HCT116 (cell line): ENCODE data around the gene PRPF4. TPM values are rescaled to one million over a fixed set of nuclear protein-coding genes. Genes with fewer than 3 reads are reported as not detected.

Experiments
- ATAC-seq: fragments of 200-7000 bp; cut with Tn5 transposase; 2 replicates; pipeline ENCODE4 v1.9.1; 2020; ENCODE audit warnings: mild to moderate bottlenecking, moderate library complexity
- BruUV-seq: library from RNA; stranded (reverse); fragments of 400-500 nt; replicated peaks from 2 replicates; lab custom pipeline; 2021; lab: Mats Ljungman, UMichigan
- CTCF ChIA-PET: fragments of 300-600 bp; sonication (Branson Sonifier 250); formaldehyde crosslinking; loops from one replicate; lab custom pipeline; 2021; ENCODE audit warnings: antibody characterized with exemption; lab: Charles Lee
- POLR2A ChIA-PET: fragments of 300-600, 350-600 bp; sonication (Branson Sonifier 250); formaldehyde crosslinking; loops from one replicate; lab custom pipeline; 2021; ENCODE audit warnings: antibody characterized with exemption; lab: Charles Lee
- RAD21 ChIA-PET, 2 experiments: fragments of 300-600 bp; sonication (Branson Sonifier 250); formaldehyde crosslinking; loops; one replicate each; lab custom pipeline; 2023; ENCODE audit warnings: low total read pairs in 2 of 2; ENCODE audit not compliant: uncharacterized antibody in 2 of 2, unreplicated experiment in 2 of 2, low non-redundant PET in 1 of 2; lab: Charles Lee
- DNase-seq: peaks from one replicate; pipeline ENCODE4 v3.0.0-alpha.2; 2010; ENCODE audit warnings: low read depth, low spot score
- H2AFZ ChIP-seq: fragments of 200-600 bp; shearing (Covaris generic), sonication (generic); 2 replicates; pipeline ENCODE4 v1.6.1; 2017; ENCODE audit warnings: low read depth, mixed run types, mixed read lengths, antibody characterized with exemption, low read length; ENCODE audit not compliant: poor library complexity, severe bottlenecking
- H3K27ac ChIP-seq: 2 replicates; pipeline ENCODE4 v1.5.1; 2012; ENCODE audit warnings: low read depth, low read length
- H3K27me3 ChIP-seq: fragments of 200-600 bp; sonication (generic); 2 replicates; pipeline ENCODE4 v1.6.1; 2016; ENCODE audit warnings: mixed run types, low read length, mixed read lengths; ENCODE audit not compliant: insufficient read depth
- H3K36me3 ChIP-seq, 2 experiments: fragments of 200-500 bp in 1 of 2; fragments of 200-600 bp in 1 of 2; sonication (Bioruptor generic) in 1 of 2; sonication (generic) in 1 of 2; 2 replicates each; pipeline versions ENCODE4 v1.5.1 to v1.6.1; 2014 to 2016; ENCODE audit warnings: low read length in 2 of 2, inconsistent platforms in 1 of 2, mixed read lengths in 1 of 2, mixed run types in 1 of 2; ENCODE audit not compliant: insufficient read depth in 2 of 2, control insufficient read depth in 1 of 2
- H3K4me1 ChIP-seq, 2 experiments: fragments of 200-600 bp in 1 of 2; sonication (generic) in 1 of 2; 2 replicates each; pipeline versions ENCODE4 v1.5.1 to v1.6.1; 2012 to 2017; ENCODE audit warnings: low read length in 2 of 2, inconsistent platforms in 1 of 2, mild to moderate bottlenecking in 1 of 2, mixed read lengths in 1 of 2, mixed run types in 1 of 2, moderate library complexity in 1 of 2; ENCODE audit not compliant: insufficient read depth in 2 of 2, control insufficient read depth in 1 of 2
- H3K4me2 ChIP-seq: fragments of 200-600 bp; sonication (generic); 2 replicates; pipeline ENCODE4 v1.6.1; 2017; ENCODE audit warnings: mixed run types, low read length, mixed read lengths
- H3K4me3 ChIP-seq, 2 experiments: fragments of 200-600 bp in 1 of 2; sonication (generic) in 1 of 2; replicated peaks in 1 of 2; 2 replicates each; pipeline ENCODE4 v1.5.1; 2011 to 2016; ENCODE audit warnings: low read length in 2 of 2, control low read depth in 1 of 2, low read depth in 1 of 2, mild to moderate bottlenecking in 1 of 2, mixed read lengths in 1 of 2, mixed run types in 1 of 2
- H3K79me2 ChIP-seq: fragments of 200-600 bp; sonication (generic); 2 replicates; pipeline ENCODE4 v1.6.1; 2017; ENCODE audit warnings: mild to moderate bottlenecking, mixed run types, low read length, moderate library complexity, mixed read lengths; ENCODE audit not compliant: insufficient read depth
- H3K9ac ChIP-seq: fragments of 200-600 bp; sonication (generic); 2 replicates; pipeline ENCODE4 v1.6.1; 2016; ENCODE audit warnings: low read length, mixed read lengths
- H3K9me2 ChIP-seq: fragments of 200-600 bp; sonication (generic), shearing (Covaris generic); 2 replicates; pipeline ENCODE4 v1.6.1; 2017; ENCODE audit warnings: mixed run types, mild to moderate bottlenecking, moderate library complexity; ENCODE audit not compliant: insufficient read depth
- H3K9me3 ChIP-seq, 2 experiments: fragments of 200-500 bp in 1 of 2; fragments of 200-600 bp in 1 of 2; sonication (Bioruptor generic) in 1 of 2; sonication (generic) in 1 of 2; 2 replicates each; pipeline ENCODE4 v1.6.1; 2014 to 2017; ENCODE audit warnings: low read length in 2 of 2, mixed read lengths in 2 of 2, inconsistent platforms in 1 of 2, low read depth in 1 of 2, mild to moderate bottlenecking in 1 of 2, mixed run types in 1 of 2, moderate library complexity in 1 of 2; ENCODE audit not compliant: control insufficient read depth in 1 of 2, insufficient read depth in 1 of 2
- H4K20me1 ChIP-seq: fragments of 200-600 bp; sonication (generic), shearing (Covaris generic); 2 replicates; pipeline ENCODE4 v1.6.1; 2017; ENCODE audit warnings: mixed run types, mild to moderate bottlenecking, moderate library complexity; ENCODE audit not compliant: insufficient read depth
- CBX3 ChIP-seq: IDR thresholded peaks from 2 replicates; pipeline ENCODE4 v1.6.1; 2012; ENCODE audit warnings: low read depth
- CEBPB ChIP-seq: IDR thresholded peaks from 2 replicates; pipeline ENCODE4 v1.6.1; 2012; ENCODE audit warnings: low read depth
- EGR1 ChIP-seq: IDR thresholded peaks from 2 replicates; pipeline ENCODE4 v1.6.1; 2012; ENCODE audit warnings: low read depth
- EZH2phosphoT487 ChIP-seq: fragments of 200-600 bp; IDR thresholded peaks from 2 replicates; pipeline ENCODE4 v1.6.1; 2018; ENCODE audit warnings: antibody characterized with exemption, borderline replicate concordance
- FOSL1 ChIP-seq: IDR thresholded peaks from 2 replicates; pipeline ENCODE4 v1.6.1; 2012; ENCODE audit warnings: low read depth
- JUND ChIP-seq: IDR thresholded peaks from 2 replicates; pipeline ENCODE4 v1.6.1; 2012
- POLR2A ChIP-seq: IDR thresholded peaks from 2 replicates; pipeline ENCODE4 v1.7.0; 2011; ENCODE audit warnings: borderline replicate concordance; ENCODE audit not compliant: insufficient read depth, insufficient read length; ENCODE audit errors: extremely low read depth
- POLR2AphosphoS5 ChIP-seq: IDR thresholded peaks from 2 replicates; pipeline ENCODE4 v1.6.1; 2011; ENCODE audit warnings: mild to moderate bottlenecking, low read depth, low read length, moderate library complexity
- SIN3A ChIP-seq: IDR thresholded peaks from 2 replicates; pipeline ENCODE4 v1.6.1; 2012; ENCODE audit warnings: low read depth
- SP1 ChIP-seq: IDR thresholded peaks from 2 replicates; pipeline ENCODE4 v1.6.1; 2012; ENCODE audit warnings: low read depth
- SRF ChIP-seq: IDR thresholded peaks from 2 replicates; pipeline ENCODE4 v1.6.1; 2012; ENCODE audit warnings: low read depth
- YY1 ChIP-seq: IDR thresholded peaks from 2 replicates; pipeline ENCODE4 v1.6.1; 2011; ENCODE audit warnings: low read length, low read depth, moderate library complexity, mild to moderate bottlenecking; ENCODE audit not compliant: insufficient replicate concordance; ENCODE audit errors: extremely low read depth
- ZNF274 ChIP-seq: fragments of 200-500 bp; sonication (Bioruptor generic); IDR thresholded peaks from 2 replicates; pipeline ENCODE4 v1.6.1; 2014; ENCODE audit warnings: mild to moderate bottlenecking, low read depth, low read length, inconsistent platforms
- intact Hi-C: fragments of 100-400 bp; cut with micrococcal nuclease; formaldehyde crosslinking; loops from 2 replicates; pipeline ENCODE4 v1.10.0; 2022
- total RNA-seq: library from RNA; stranded (reverse); gene quantifications from one replicate; pipeline ENCODE4 v1.2.1, GENCODE V29; 2021; ENCODE audit not compliant: unreplicated experiment
- TF ChIP-seq, protein P1 (sequence below): IDR thresholded peaks from 2 replicates; pipeline ENCODE4 v1.6.1; 2012
- TF ChIP-seq, protein P2 (sequence below), 3 experiments: fragments of 200-600 bp in 1 of 3; sonication (generic) in 1 of 3; IDR thresholded peaks in 2 of 3; conservative IDR thresholded peaks in 1 of 3; 2 replicates each; pipeline ENCODE4 v1.5.1; 2012 to 2017; ENCODE audit warnings: low read depth in 2 of 3, low read length in 2 of 3, antibody characterized with exemption in 1 of 3, borderline replicate concordance in 1 of 3, control low read depth in 1 of 3, mild to moderate bottlenecking in 1 of 3, mixed read lengths in 1 of 3, mixed run types in 1 of 3, moderate library complexity in 1 of 3; ENCODE audit not compliant: insufficient read depth in 1 of 3
- TF ChIP-seq, protein P3 (sequence below): IDR thresholded peaks from 2 replicates; pipeline ENCODE4 v1.6.1; 2011; ENCODE audit warnings: mild to moderate bottlenecking, low read length, moderate library complexity; ENCODE audit not compliant: insufficient replicate concordance; ENCODE audit errors: extremely low read depth

PRPF4 gene
- total RNA-seq, 1 experiment from 2014 or later = 53.9 TPM

DNA sequence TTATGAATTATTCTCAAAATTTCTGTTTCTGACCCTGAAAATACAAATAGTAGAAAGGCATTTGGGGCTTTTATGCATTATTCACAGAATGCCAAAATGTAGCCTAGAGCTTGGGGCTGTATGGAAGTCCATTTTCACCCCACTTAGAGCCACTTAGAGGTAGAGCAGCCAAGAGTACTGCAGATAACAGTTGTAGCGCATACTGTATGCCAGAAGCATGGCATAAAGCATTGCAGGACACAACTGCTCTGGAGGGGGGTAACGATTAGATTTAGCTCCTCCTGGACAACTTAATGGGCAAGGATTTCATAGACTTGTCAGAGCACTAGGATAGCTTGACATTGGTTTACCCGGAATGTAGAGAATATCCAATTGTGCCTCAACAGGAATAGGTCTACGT lies 38.4 kb upstream of the PRPF4 start:
- Histone ChIP-seq H3K27ac (no peak overlapping the region), H3K9me3 (no peaks in the 10 kb centered on the region), H3K9ac (no peak overlapping the region), H3K4me1 (peaks cover 0 to 8% of the 10 kb centered on the region in 2 experiments; a peak in 3 of 4 replicates), H3K4me3 (no peak overlapping the region), H3K36me3 (no peaks in the 10 kb centered on the region), H3K4me2 (no peak overlapping the region), H4K20me1 (no peaks in the 10 kb centered on the region), H2AFZ (no peak overlapping the region), H3K27me3 (no peaks in the 10 kb centered on the region), H3K9me2 (no peaks in the 10 kb centered on the region), H3K79me2 (peaks cover 7% of the 10 kb centered on the region; the same call in 1 of the 2 replicates)
- intact Hi-C loops = no loop called here
- CTCF ChIA-PET = no interaction called here
- TF ChIP-seq CEBPB (no peak), EZH2phosphoT487 (no peak)
- TF ChIP-seq, protein P1, sequence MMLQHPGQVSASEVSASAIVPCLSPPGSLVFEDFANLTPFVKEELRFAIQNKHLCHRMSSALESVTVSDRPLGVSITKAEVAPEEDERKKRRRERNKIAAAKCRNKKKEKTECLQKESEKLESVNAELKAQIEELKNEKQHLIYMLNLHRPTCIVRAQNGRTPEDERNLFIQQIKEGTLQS = no peak
- DNase-seq (no peak), ATAC-seq (no peak)
- RAD21 ChIA-PET = no interaction called here
- POLR2A ChIA-PET = no interaction called here
- no TSS peak for BruUV-seq

DNA sequence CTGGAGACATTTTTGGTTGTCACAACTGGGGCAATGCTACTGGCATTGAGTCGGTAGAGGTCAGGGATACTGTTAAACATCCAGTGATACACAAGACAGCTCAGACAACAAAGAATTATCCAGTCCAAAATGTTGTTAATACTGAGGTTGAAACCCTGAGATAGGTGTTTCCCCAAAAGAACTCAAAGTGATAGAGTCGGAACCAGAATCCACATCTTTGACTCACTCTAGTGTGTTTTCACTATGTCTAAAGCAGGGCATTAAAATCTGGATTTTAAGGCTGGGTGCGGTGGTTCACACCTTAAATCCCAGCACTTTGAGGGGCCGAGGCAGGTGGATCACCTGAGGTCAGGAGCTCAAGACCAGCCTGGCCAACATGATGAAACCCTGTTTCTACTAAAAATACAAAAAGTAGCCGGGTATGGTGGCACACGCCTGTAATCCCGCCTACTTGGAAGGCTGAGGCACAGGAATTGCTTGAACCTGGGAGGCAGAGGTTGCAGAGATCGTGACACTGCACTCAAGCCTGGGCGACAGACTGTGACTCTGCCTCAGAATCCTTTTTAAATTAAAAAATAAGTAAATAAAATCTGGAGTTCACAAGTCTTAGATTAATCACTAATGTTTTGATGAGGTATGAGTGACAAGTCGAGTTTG lies 37.1 kb upstream of the PRPF4 start:
- H3K27ac ChIP-seq = no peak overlapping the region
- peaks cover under 1% of the 10 kb centered on the region; the same call in 1 of the 2 replicates for H3K79me2 ChIP-seq
- no TSS peak for BruUV-seq
- ChIA-PET RAD21 (no interaction called here), CTCF (no interaction called here), POLR2A (no interaction called here)
- H3K4me3 ChIP-seq = no peak overlapping the region
- H3K36me3 ChIP-seq = no peaks in the 10 kb centered on the region
- H3K9me2 ChIP-seq = no peaks in the 10 kb centered on the region
- no peaks in the 10 kb centered on the region for H3K9me3 ChIP-seq
- intact Hi-C loops = no loop called here
- no peaks in the 10 kb centered on the region for H3K27me3 ChIP-seq
- DNase-seq = no peak
- peaks cover 0 to 8% of the 10 kb centered on the region in 2 experiments; a peak in 3 of 4 replicates for H3K4me1 ChIP-seq
- no peak overlapping the region for H3K4me2 ChIP-seq
- H2AFZ ChIP-seq = no peak overlapping the region
- H3K9ac ChIP-seq = no peak overlapping the region
- TF ChIP-seq SRF (no peak), EGR1 (no peak), CEBPB (no peak), SP1 (no peak), FOSL1 (no peak), POLR2AphosphoS5 (no peak), JUND (no peak), CBX3 (no peak), POLR2A (no peak), EZH2phosphoT487 (no peak), SIN3A (no peak), ZNF274 (no peak), YY1 (no peak)
- TF ChIP-seq, protein P2, sequence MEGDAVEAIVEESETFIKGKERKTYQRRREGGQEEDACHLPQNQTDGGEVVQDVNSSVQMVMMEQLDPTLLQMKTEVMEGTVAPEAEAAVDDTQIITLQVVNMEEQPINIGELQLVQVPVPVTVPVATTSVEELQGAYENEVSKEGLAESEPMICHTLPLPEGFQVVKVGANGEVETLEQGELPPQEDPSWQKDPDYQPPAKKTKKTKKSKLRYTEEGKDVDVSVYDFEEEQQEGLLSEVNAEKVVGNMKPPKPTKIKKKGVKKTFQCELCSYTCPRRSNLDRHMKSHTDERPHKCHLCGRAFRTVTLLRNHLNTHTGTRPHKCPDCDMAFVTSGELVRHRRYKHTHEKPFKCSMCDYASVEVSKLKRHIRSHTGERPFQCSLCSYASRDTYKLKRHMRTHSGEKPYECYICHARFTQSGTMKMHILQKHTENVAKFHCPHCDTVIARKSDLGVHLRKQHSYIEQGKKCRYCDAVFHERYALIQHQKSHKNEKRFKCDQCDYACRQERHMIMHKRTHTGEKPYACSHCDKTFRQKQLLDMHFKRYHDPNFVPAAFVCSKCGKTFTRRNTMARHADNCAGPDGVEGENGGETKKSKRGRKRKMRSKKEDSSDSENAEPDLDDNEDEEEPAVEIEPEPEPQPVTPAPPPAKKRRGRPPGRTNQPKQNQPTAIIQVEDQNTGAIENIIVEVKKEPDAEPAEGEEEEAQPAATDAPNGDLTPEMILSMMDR (IDR thresholded peaks at IDR 0.05 in 2 of 3, conservative IDR thresholded peaks at IDR 0.05 in 1 of 3; ENCODE audit: borderline replicate concordance in 1 of 3, insufficient read depth in 1 of 3, low read depth in 2 of 3, low read length in 2 of 3) = no peak
- TF ChIP-seq, protein P3, sequence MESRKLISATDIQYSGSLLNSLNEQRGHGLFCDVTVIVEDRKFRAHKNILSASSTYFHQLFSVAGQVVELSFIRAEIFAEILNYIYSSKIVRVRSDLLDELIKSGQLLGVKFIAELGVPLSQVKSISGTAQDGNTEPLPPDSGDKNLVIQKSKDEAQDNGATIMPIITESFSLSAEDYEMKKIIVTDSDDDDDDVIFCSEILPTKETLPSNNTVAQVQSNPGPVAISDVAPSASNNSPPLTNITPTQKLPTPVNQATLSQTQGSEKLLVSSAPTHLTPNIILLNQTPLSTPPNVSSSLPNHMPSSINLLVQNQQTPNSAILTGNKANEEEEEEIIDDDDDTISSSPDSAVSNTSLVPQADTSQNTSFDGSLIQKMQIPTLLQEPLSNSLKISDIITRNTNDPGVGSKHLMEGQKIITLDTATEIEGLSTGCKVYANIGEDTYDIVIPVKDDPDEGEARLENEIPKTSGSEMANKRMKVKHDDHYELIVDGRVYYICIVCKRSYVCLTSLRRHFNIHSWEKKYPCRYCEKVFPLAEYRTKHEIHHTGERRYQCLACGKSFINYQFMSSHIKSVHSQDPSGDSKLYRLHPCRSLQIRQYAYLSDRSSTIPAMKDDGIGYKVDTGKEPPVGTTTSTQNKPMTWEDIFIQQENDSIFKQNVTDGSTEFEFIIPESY = no peak
- H4K20me1 ChIP-seq = no peaks in the 10 kb centered on the region
- ATAC-seq = no peak
